Endothelial cell of umbilical vein (primary cell): ENCODE measurements around the gene RFK. TPM values are rescaled to one million over a fixed set of nuclear protein-coding genes. Genes with fewer than 3 reads are reported as not detected.
A peak's percentile ranks its signal among the peaks of the same experiment; 100 is the strongest.

Experiments used
- BruUV-seq: library from RNA; stranded (reverse); fragments of 400-500 nt; replicated peaks from 2 replicates; lab custom pipeline; 2021; lab: Mats Ljungman, UMichigan
- CTCF ChIA-PET: fragments of 300-600, 350-600 bp; sonication (Branson Sonifier 250); formaldehyde crosslinking; loops from one replicate; lab custom pipeline; 2021; ENCODE audit warnings: antibody characterized with exemption, inconsistent platforms; lab: Charles Lee
- POLR2A ChIA-PET: fragments of 300-600, 350-600 bp; sonication (Branson Sonifier 250); formaldehyde crosslinking; loops from one replicate; lab custom pipeline; 2021; ENCODE audit warnings: antibody characterized with exemption, inconsistent platforms; lab: Charles Lee
- DNase-seq: peaks from one replicate; pipeline ENCODE4 v3.0.0-alpha.2; 2011; ENCODE audit warnings: low read depth, low spot score
- FAIRE-seq: peaks from 2 replicates; lab custom pipeline; 2011; peaks lifted over from hg19 to GRCh38; lab: Jason Lieb, UNC
- H2AFZ ChIP-seq: 2 replicates; pipeline ENCODE4 v1.6.0; 2012; ENCODE audit warnings: low read depth, low read length, control low read depth, inconsistent platforms
- H3K27ac ChIP-seq: 2 replicates; pipeline ENCODE4 v1.5.1; 2011; ENCODE audit warnings: low read depth, mild to moderate bottlenecking, control low read depth, low read length, moderate library complexity; ENCODE audit not compliant: insufficient read depth
- H3K27me3 ChIP-seq, 2 experiments: 2 replicates each; pipeline versions ENCODE4 v1.6.0 to v1.6.1; 2011; ENCODE audit warnings: low read length in 2 of 2, mixed read lengths in 1 of 2; ENCODE audit not compliant: control insufficient read depth in 2 of 2, insufficient read depth in 2 of 2
- H3K36me3 ChIP-seq, 2 experiments: 2 replicates in 1 of 2; 3 replicates in 1 of 2; pipeline ENCODE4 v1.5.1; 2011; ENCODE audit warnings: low read length in 2 of 2, mild to moderate bottlenecking in 1 of 2, moderate library complexity in 1 of 2; ENCODE audit not compliant: control insufficient read depth in 2 of 2, insufficient read depth in 2 of 2; ENCODE audit errors: extremely low read depth in 1 of 2
- H3K4me1 ChIP-seq: 3 replicates; pipeline ENCODE4 v1.5.1; 2011; ENCODE audit warnings: mild to moderate bottlenecking, low read length; ENCODE audit not compliant: control insufficient read depth, insufficient read depth; ENCODE audit errors: extremely low read depth
- H3K4me2 ChIP-seq: 2 replicates; pipeline ENCODE4 v1.6.1; 2011; ENCODE audit warnings: low read length, control low read depth, mixed read lengths; ENCODE audit not compliant: insufficient read depth
- H3K4me3 ChIP-seq, 3 experiments: fragments of 200-600 bp in 1 of 3; sonication (generic), shearing (Covaris generic) in 1 of 3; replicated peaks in 1 of 3; 2 replicates each; pipeline ENCODE4 v1.5.1; 2011 to 2016; ENCODE audit warnings: control low read depth in 3 of 3, low read length in 3 of 3, mild to moderate bottlenecking in 2 of 3, inconsistent platforms in 1 of 3, low read depth in 1 of 3, moderate library complexity in 1 of 3; ENCODE audit not compliant: insufficient read depth in 1 of 3
- H3K79me2 ChIP-seq: 2 replicates; pipeline ENCODE4 v1.6.0; 2012; ENCODE audit warnings: low read length, inconsistent platforms; ENCODE audit not compliant: control insufficient read depth, insufficient read depth
- H3K9ac ChIP-seq: replicated peaks from 2 replicates; pipeline ENCODE3; 2011; ENCODE audit warnings: low read length, control low read depth; ENCODE audit not compliant: insufficient read depth; ENCODE audit errors: extremely low read depth
- H3K9me1 ChIP-seq: replicated peaks from 3 replicates; pipeline ENCODE4 v1.6.0; 2011; ENCODE audit warnings: mild to moderate bottlenecking, low read length; ENCODE audit not compliant: control insufficient read depth, insufficient read depth; ENCODE audit errors: extremely low read depth
- H3K9me3 ChIP-seq: replicated peaks from 2 replicates; pipeline ENCODE4 v1.5.1; 2012; ENCODE audit warnings: low read length, inconsistent platforms; ENCODE audit not compliant: control insufficient read depth, insufficient read depth
- H4K20me1 ChIP-seq: replicated peaks from 2 replicates; pipeline ENCODE3; 2011; ENCODE audit warnings: mild to moderate bottlenecking, low read length; ENCODE audit not compliant: control insufficient read depth, insufficient read depth; ENCODE audit errors: extremely low read depth
- EZH2 ChIP-seq: IDR thresholded peaks from 2 replicates; pipeline ENCODE4 v1.6.1; 2012; ENCODE audit warnings: borderline replicate concordance, low read depth, mild to moderate bottlenecking, moderate library complexity, low read length, inconsistent platforms; ENCODE audit not compliant: severe bottlenecking
- FOS ChIP-seq: IDR thresholded peaks from 2 replicates; pipeline ENCODE4 v1.6.1; 2011; ENCODE audit warnings: mild to moderate bottlenecking, low read length, moderate library complexity, borderline replicate concordance; ENCODE audit not compliant: insufficient read depth
- GATA2 ChIP-seq: IDR thresholded peaks from 2 replicates; pipeline ENCODE4 v1.7.0; 2011; ENCODE audit warnings: low read depth, mild to moderate bottlenecking, moderate library complexity, mixed read lengths, low read length; ENCODE audit not compliant: insufficient read length, insufficient read depth
- JUN ChIP-seq: IDR thresholded peaks from 2 replicates; pipeline ENCODE4 v1.6.1; 2011; ENCODE audit warnings: borderline replicate concordance, low read depth; ENCODE audit not compliant: insufficient read length, insufficient read depth
- MYC ChIP-seq: IDR thresholded peaks from one replicate; pipeline ENCODE4 v1.6.1; 2011; ENCODE audit warnings: mild to moderate bottlenecking, low read depth, low read length
- POLR2A ChIP-seq: IDR thresholded peaks from 2 replicates; pipeline ENCODE4 v1.6.1; 2012; ENCODE audit warnings: low read depth, mild to moderate bottlenecking, control low read depth, low read length
- POLR2AphosphoS5 ChIP-seq: IDR thresholded peaks from 2 replicates; pipeline ENCODE4 v1.6.1; 2012; ENCODE audit warnings: low read depth, mild to moderate bottlenecking, control low read depth, low read length, moderate library complexity; ENCODE audit not compliant: insufficient read depth
- dilution Hi-C: fragments of 300-500 bp; cut with MboI; formaldehyde crosslinking; loops from one replicate; pipeline ENCODE4 v1.15.0; 2019; ENCODE audit warnings: low sequenced_read_pairs; ENCODE audit not compliant: extremely low pct_ligation_motif_present
- intact Hi-C: fragments of 100-400 bp; cut with micrococcal nuclease; formaldehyde crosslinking; loops from one replicate; pipeline ENCODE4 v1.10.0; 2022
- polyA plus RNA-seq, 4 experiments: library from polyadenylated mRNA; depleted of rRNA in 3 of 4; stranded (reverse) in 3 of 4; unstranded in 1 of 4; fragments of >200 nt; gene quantifications; 2 replicates each; pipeline versions ENCODE4 v1.2.1 to v1.2.3, GENCODE V29; 2011 to 2012; ENCODE audit warnings: missing spikeins in 1 of 4
- total RNA-seq: library from RNA; stranded (reverse); gene quantifications from 2 replicates; pipeline ENCODE4 v1.2.3, GENCODE V29; 2021
- TF ChIP-seq, protein P1 (sequence below), 2 donors: IDR thresholded peaks; 1 replicate in 1 of 2; 2 replicates in 1 of 2; pipeline ENCODE4 v1.5.1; 2011; ENCODE audit warnings: low read length in 2 of 2, mild to moderate bottlenecking in 2 of 2, moderate library complexity in 2 of 2, control low read depth in 1 of 2, inconsistent platforms in 1 of 2, low read depth in 1 of 2; ENCODE audit not compliant: insufficient read depth in 1 of 2; ENCODE audit errors: extremely low read depth in 1 of 2
- TF ChIP-seq, protein P2 (sequence below): IDR thresholded peaks from 2 replicates; pipeline ENCODE4 v1.6.1; 2011; ENCODE audit not compliant: insufficient read depth, insufficient read length

The RFK gene
- total and polyA plus RNA-seq, 2 donors (not counting 3 experiments of a cell fraction or from before 2014, with no cell fraction given) = 18.1 to 32.9 TPM

DNA sequence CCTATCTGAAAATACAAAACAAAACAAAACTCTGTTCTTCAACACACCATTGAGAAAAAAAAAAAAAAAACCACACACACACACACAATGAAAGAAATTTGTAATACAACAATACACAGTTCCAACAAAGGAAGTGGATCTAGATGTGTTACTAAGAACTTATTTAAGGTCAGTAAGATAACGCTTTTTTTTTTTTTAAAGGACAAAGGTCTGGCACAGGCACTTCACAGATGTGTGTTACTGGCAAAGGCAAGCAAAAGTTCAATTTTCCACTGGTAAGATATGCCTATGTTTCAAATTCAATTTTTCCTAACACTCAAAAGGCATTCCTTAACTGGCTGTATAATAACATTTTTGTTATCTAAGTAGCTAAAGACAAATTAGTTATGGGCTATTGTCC, 3.6 kb downstream of the RFK start:
- intact Hi-C loops (loop anchor here (5.0 kb wide), 2 partner anchors 498 to 767 kb away; partner anchors contain the start of gene PCSK5), dilution Hi-C loops (no loop called here)
- no peak overlapping the region for H3K4me3 ChIP-seq
- peaks cover 23% of the 10 kb centered on the region for H3K4me1 ChIP-seq
- no peak overlapping the region for H2AFZ ChIP-seq
- FAIRE-seq (no peak), DNase-seq (peak; percentile 91)
- H3K79me2 ChIP-seq = peaks cover 29% of the 10 kb centered on the region
- H4K20me1 ChIP-seq = no peaks in the 10 kb centered on the region
- H3K9me3 ChIP-seq = no peaks in the 10 kb centered on the region
- no TSS peak for BruUV-seq
- no peaks in the 10 kb centered on the region for H3K9me1 ChIP-seq
- ChIA-PET POLR2A (interaction anchor here (0.7 kb wide), 1 partner anchor 323 kb away, joined by 7 read pairs; no protein-coding TSS in a partner anchor), CTCF (interaction anchor here (0.7 to 1.6 kb wide), 4 partner anchors 18 to 314 kb away, joined by 3 to 5 read pairs (median 4); no protein-coding TSS in a partner anchor)
- peak overlapping the region; percentile 29 for H3K9ac ChIP-seq
- peak; percentile 1 for TF ChIP-seq JUN
- TF ChIP-seq, protein P1, sequence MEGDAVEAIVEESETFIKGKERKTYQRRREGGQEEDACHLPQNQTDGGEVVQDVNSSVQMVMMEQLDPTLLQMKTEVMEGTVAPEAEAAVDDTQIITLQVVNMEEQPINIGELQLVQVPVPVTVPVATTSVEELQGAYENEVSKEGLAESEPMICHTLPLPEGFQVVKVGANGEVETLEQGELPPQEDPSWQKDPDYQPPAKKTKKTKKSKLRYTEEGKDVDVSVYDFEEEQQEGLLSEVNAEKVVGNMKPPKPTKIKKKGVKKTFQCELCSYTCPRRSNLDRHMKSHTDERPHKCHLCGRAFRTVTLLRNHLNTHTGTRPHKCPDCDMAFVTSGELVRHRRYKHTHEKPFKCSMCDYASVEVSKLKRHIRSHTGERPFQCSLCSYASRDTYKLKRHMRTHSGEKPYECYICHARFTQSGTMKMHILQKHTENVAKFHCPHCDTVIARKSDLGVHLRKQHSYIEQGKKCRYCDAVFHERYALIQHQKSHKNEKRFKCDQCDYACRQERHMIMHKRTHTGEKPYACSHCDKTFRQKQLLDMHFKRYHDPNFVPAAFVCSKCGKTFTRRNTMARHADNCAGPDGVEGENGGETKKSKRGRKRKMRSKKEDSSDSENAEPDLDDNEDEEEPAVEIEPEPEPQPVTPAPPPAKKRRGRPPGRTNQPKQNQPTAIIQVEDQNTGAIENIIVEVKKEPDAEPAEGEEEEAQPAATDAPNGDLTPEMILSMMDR (IDR thresholded peaks at IDR 0.05; ENCODE audit: extremely low read depth in 1 of 2, insufficient read depth in 1 of 2, low read depth in 1 of 2, low read length in 2 of 2) = no peak
- peak overlapping the region; percentile 63 for H3K4me2 ChIP-seq
- H3K36me3 ChIP-seq = peaks cover 8 to 10% of the 10 kb centered on the region in 2 experiments
- H3K27me3 ChIP-seq = no peaks in the 10 kb centered on the region
- H3K27ac ChIP-seq = peak overlapping the region; percentile 39

DNA sequence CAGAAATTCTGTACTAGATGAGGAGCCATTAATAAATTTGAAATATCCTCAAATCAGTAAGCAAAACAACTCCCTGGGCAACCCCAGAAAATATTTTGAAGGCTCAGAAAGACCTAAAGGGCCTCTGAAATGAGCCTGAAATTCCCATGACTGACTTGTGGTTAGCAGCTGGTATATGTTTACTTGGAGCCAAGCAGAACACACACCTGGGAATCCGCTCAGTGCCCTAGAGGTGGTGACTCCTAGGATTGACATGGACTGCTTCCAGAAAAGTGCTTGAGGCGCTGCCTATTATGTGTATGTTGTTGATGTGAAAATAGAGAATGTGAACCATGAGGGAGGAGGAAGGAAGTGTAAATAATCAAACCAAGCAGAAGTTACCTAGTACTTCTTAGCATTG, 14.7 kb downstream of the RFK start:
- peaks cover 13% of the 10 kb centered on the region for H3K4me1 ChIP-seq
- ChIA-PET POLR2A (no interaction called here), CTCF (no interaction called here)
- no peak overlapping the region for H3K4me2 ChIP-seq
- no peak overlapping the region for H3K4me3 ChIP-seq
- no peaks in the 10 kb centered on the region for H3K9me3 ChIP-seq
- peaks cover 0 to 4% of the 10 kb centered on the region in 2 experiments for H3K36me3 ChIP-seq
- no peak for TF ChIP-seq FOS
- no peak for TF ChIP-seq EZH2
- no peak for TF ChIP-seq GATA2
- TF ChIP-seq POLR2AphosphoS5 = no peak
- no peak for TF ChIP-seq JUN
- TF ChIP-seq POLR2A = no peak
- TF ChIP-seq, protein P2, sequence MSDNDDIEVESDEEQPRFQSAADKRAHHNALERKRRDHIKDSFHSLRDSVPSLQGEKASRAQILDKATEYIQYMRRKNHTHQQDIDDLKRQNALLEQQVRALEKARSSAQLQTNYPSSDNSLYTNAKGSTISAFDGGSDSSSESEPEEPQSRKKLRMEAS = no peak
- no peak for TF ChIP-seq MYC
- TF ChIP-seq, protein P1 (IDR thresholded peaks at IDR 0.05; ENCODE audit: extremely low read depth in 1 of 2, insufficient read depth in 1 of 2, low read depth in 1 of 2, low read length in 2 of 2) = no peak
- FAIRE-seq (no peak), DNase-seq (peak; percentile 65)
- no peak overlapping the region for H2AFZ ChIP-seq
- dilution Hi-C loops (no loop called here), intact Hi-C loops (loop anchor here (10.0 kb wide), 1 partner anchor 165 kb away; no protein-coding TSS in a partner anchor)
- no peaks in the 10 kb centered on the region for H3K9me1 ChIP-seq
- no peak overlapping the region for H3K27ac ChIP-seq
- no peaks in the 10 kb centered on the region for H3K79me2 ChIP-seq
- H3K9ac ChIP-seq = no peak overlapping the region
- H4K20me1 ChIP-seq = no peaks in the 10 kb centered on the region
- no TSS peak for BruUV-seq
- no peaks in the 10 kb centered on the region for H3K27me3 ChIP-seq
